ENCODE results near the gene GCSAM. TPM values are rescaled to one million over a fixed set of nuclear protein-coding genes. Genes with fewer than 3 reads are reported as not detected.
"Not testable (repeated sequence)": the region's sequence is repeated elsewhere in the genome, so short reads cannot be mapped to it uniquely, and the experiment has no call there.

GCSAM gene
- total and polyA plus RNA-seq, 4 experiments from 2014 or later = 36.8 to 42.1 (median 41.1) TPM

DNA sequence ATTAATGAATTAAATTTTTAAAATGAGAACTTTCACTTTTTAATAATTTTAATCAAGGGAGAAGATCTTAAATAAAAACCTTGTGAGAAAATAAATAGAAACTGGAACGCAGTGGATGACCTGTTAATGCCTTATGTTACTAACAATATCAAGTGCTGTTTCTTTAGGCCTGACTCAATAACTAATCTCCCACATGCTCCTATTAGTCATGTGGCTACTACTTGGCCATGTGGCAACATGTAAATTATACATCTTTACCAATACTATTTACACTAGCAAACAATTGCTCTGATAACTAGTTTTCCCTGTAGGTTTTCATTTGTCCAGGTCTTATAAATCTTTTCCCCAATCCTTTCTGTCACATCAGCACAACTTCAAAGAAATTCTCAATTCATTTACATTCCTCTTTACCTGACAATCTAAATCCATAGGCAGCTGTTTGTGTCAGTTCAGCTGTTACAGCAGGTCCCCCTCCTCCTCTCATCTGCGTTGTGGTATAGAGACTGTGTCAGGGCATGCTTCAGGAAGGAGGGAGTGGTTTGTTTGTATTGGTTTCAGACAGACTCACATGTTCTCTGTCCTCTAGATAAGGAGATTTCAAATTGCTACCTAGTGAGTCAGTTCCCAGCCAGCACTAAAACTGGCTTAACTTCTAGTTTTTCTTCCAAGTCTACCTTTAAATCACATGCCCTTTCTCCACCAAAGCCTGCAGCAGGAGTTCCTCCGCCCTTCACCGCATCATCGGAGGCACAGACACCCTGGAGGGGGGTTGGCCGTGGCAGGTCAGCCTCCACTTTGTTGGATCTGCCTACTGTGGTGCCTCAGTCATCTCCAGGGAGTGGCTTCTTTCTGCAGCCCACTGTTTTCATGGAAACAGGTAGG, 58.2 kb downstream of the GCSAM start:
- H3K36me3 ChIP-seq (ENCODE audit: insufficient read depth, low read length) = no peaks in the 10 kb centered on the region
- H3K4me1 ChIP-seq (ENCODE audit: insufficient read depth, low read length) = peaks cover 35% of the 10 kb centered on the region
- DNase-seq = peak; percentile 38 to 68 (median 61)
- CTCF ChIA-PET (ENCODE audit: partially characterized antibody) = no interaction called here
- no peaks in the 10 kb centered on the region for H3K27me3 ChIP-seq (ENCODE audit: insufficient read depth, low read length)
- no peaks in the 10 kb centered on the region for H3K27me3 Mint-ChIP-seq
- POLR2A ChIA-PET (ENCODE audit: partially characterized antibody) = interaction anchor here (0.9 to 1.0 kb wide), 2 partner anchors 13 to 528 kb away, joined by 3 read pairs; no protein-coding TSS in a partner anchor
- H3K36me3 Mint-ChIP-seq = peaks cover 0 to 8% of the 10 kb centered on the region in 2 donors
- peaks cover 2 to 7% (median 4%) of the 10 kb centered on the region in 8 donors for H3K9me3 Mint-ChIP-seq
- peaks cover 28 to 60% (median 40%) of the 10 kb centered on the region in 4 donors for H3K4me1 Mint-ChIP-seq
- intact Hi-C loops (cut with micrococcal nuclease) = loop anchor here (1.0 to 10.0 kb wide), 5 partner anchors 11 to 920 kb away; partner anchors contain the start of genes ABHD10, C3orf52 and GTPBP8
- peak overlapping the region; percentile 65 to 93 (median 83) for H3K27ac Mint-ChIP-seq
- no peaks in the 10 kb centered on the region for H3K9me3 ChIP-seq (ENCODE audit: control insufficient read depth in 1 of 2, low read length in 2 of 2)
- no peak overlapping the region for H3K4me3 ChIP-seq (ENCODE audit: low read length in 2 of 2)
- H3K4me3 Mint-ChIP-seq = peak overlapping the region; percentile 37 to 82 (median 72)
- H3K27ac ChIP-seq (ENCODE audit: low read depth, low read length) = peak overlapping the region; percentile 21

DNA sequence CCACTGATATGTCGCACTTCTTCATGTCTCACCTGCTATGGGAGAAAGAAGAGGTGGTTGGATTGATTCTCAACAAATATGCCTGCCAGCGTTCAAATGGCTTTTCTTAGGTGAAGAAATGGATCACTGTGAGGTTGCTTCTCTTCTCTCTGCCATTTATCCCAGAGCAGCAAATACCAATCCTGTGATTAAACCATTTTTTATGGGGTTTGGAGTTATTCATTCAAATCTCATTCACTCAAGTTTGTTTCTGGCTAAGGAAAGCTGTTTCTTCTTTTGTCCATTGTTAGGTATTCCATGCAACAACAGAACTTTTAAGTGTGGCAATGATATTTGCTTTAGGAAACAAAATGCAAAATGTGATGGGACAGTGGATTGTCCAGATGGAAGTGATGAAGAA, 59.0 kb downstream of the GCSAM start:
- peaks cover 35% of the 10 kb centered on the region for H3K4me1 ChIP-seq (ENCODE audit: insufficient read depth, low read length)
- no peaks in the 10 kb centered on the region for H3K27me3 ChIP-seq (ENCODE audit: insufficient read depth, low read length)
- intact Hi-C loops (cut with micrococcal nuclease) = loop anchor here (2.0 to 10.0 kb wide), 3 partner anchors 53 to 921 kb away; partner anchors contain the start of genes ABHD10 and GTPBP8
- ChIA-PET CTCF (ENCODE audit: partially characterized antibody) (no interaction called here), POLR2A (ENCODE audit: partially characterized antibody) (no interaction called here)
- H3K27ac Mint-ChIP-seq = peak overlapping the region in 5 of 7 donors; percentile 23 to 88 (median 42)
- H3K36me3 Mint-ChIP-seq = peaks cover 0 to 11% of the 10 kb centered on the region in 2 donors
- H3K27ac ChIP-seq (ENCODE audit: low read depth, low read length) = no peak overlapping the region
- no peak for DNase-seq
- H3K36me3 ChIP-seq (ENCODE audit: insufficient read depth, low read length) = no peaks in the 10 kb centered on the region
- H3K9me3 Mint-ChIP-seq = peaks cover 2 to 16% (median 7%) of the 10 kb centered on the region in 8 donors
- H3K27me3 Mint-ChIP-seq = no peaks in the 10 kb centered on the region
- H3K9me3 ChIP-seq (ENCODE audit: control insufficient read depth in 1 of 2, low read length in 2 of 2) = no peaks in the 10 kb centered on the region
- peak overlapping the region in 3 of 8 donors; percentile 22 to 38 (median 36) for H3K4me3 Mint-ChIP-seq
- H3K4me3 ChIP-seq (ENCODE audit: low read length in 2 of 2) = no peak overlapping the region
- H3K4me1 Mint-ChIP-seq = peaks cover 28 to 60% (median 40%) of the 10 kb centered on the region in 4 donors

DNA sequence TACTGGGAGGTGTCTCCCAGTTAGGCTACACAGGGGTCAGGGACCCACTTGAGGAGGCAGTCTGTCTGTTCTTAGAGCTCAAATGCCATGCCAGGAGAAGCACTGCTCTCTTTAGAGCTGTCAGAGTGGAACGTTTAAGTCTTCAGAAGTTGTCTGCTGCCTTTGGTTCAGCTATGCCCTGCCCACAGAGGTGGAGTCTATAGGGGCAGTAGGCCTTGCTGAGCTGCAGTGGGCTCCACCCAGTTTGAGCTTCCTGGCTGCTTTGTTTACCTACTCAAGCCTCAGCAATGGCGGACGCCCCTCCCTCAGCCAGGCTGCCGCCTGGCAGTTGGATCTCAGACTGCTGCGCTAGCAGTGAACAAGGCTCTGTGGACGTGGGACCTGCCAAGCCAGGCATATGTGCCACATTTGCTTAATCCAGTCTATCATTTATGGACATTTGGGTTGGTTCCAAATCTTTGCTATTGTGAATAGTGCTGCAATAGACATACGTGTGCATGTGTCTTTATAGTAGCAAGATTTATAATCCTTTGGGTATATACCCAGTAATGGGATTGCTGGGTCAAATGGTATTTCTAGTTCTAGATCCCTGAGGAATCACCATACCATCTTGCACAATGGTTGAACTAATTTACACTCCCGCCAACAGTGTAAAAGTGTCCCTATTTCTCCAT, 60.5 kb downstream of the GCSAM start:
- peak overlapping the region in 1 of 2 donors; percentile 37 for H3K4me3 ChIP-seq (ENCODE audit: low read length in 2 of 2)
- POLR2A ChIA-PET (ENCODE audit: partially characterized antibody) = interaction anchor here (0.6 to 1.7 kb wide), 12 partner anchors 12 to 489 kb away, joined by 3 to 6 read pairs (median 4); partner anchors contain the start of genes ABHD10, ATG3, GCSAM and SLC35A5
- Mint-ChIP-seq H3K4me3 (peak overlapping the region; percentile 80 to 93 (median 86)), H3K4me1 (peaks cover 28 to 60% (median 40%) of the 10 kb centered on the region in 4 donors), H3K9me3 (peaks cover 2 to 20% (median 12%) of the 10 kb centered on the region in 8 donors), H3K27ac (peak overlapping the region; percentile 89 to 97 (median 93)), H3K36me3 (peaks cover 0 to 12% of the 10 kb centered on the region in 2 donors)
- not testable (repeated sequence) for H3K27me3 Mint-ChIP-seq; H3K36me3 ChIP-seq (ENCODE audit: insufficient read depth, low read length); H3K27me3 ChIP-seq (ENCODE audit: insufficient read depth, low read length); H3K9me3 ChIP-seq (ENCODE audit: control insufficient read depth in 1 of 2, low read length in 2 of 2)
- intact Hi-C loops (cut with micrococcal nuclease) = loop anchor here (1.0 to 10.0 kb wide), 3 partner anchors 29 to 922 kb away; partner anchors contain the start of genes ABHD10 and GTPBP8
- H3K4me1 ChIP-seq (ENCODE audit: insufficient read depth, low read length) = peaks cover 35% of the 10 kb centered on the region
- peak overlapping the region; percentile 45 for H3K27ac ChIP-seq (ENCODE audit: low read depth, low read length)
- CTCF ChIA-PET (ENCODE audit: partially characterized antibody) = interaction anchor here (1.0 to 1.9 kb wide), 10 partner anchors 12 to 212 kb away, joined by 3 to 5 read pairs (median 3); partner anchors contain the start of gene ABHD10
- peak; percentile 73 to 90 (median 82) for DNase-seq

Small RNA genes within 50 kb of the gene (microRNA-seq; reads per million reads assigned to microRNA genes)
- not detected for gene MIR567 (ENCODE audit: borderline microRNAs expressed, borderline number of aligned reads, borderline replicate concordance)

Other genes starting within 250 kb of the GCSAM start
- gene ABHD10, start 154.2 kb downstream of the GCSAM start, total RNA-seq = 10 to 100 TPM; 39.7 to 40.1 TPM
- 10 to 100 TPM; 34.8 to 37.7 TPM for gene ABHD10, start 154.2 kb downstream of the GCSAM start, polyA plus RNA-seq
- not detected for gene TAGLN3, start 134.3 kb downstream of the GCSAM start, total RNA-seq
- gene TAGLN3, start 134.3 kb downstream of the GCSAM start, polyA plus RNA-seq = not detected
- gene TMPRSS7, start 98.5 kb downstream of the GCSAM start, total RNA-seq = under 1 TPM in 1 of 2 experiments, not detected in 1; 0.15 TPM
- under 1 TPM; 0.26 TPM for gene TMPRSS7, start 98.5 kb downstream of the GCSAM start, polyA plus RNA-seq
- gene C3orf52, start 46.9 kb downstream of the GCSAM start, total RNA-seq = 1 to 10 TPM; 2.0 to 2.3 TPM
- gene C3orf52, start 46.9 kb downstream of the GCSAM start, polyA plus RNA-seq = 1 to 10 TPM in 1 of 2 donors, under 1 TPM in 1; 0.47 to 2.1 TPM
- not detected for gene SLC9C1, start 161.0 kb upstream of the GCSAM start, total RNA-seq
- not detected for gene SLC9C1, start 161.0 kb upstream of the GCSAM start, polyA plus RNA-seq
- gene CD200, start 199.9 kb upstream of the GCSAM start, total RNA-seq = 1 to 10 TPM in 1 of 2 experiments, under 1 TPM in 1; 0.93 to 1.8 TPM
- gene CD200, start 199.9 kb upstream of the GCSAM start, polyA plus RNA-seq = 1 to 10 TPM in 1 of 2 donors, under 1 TPM in 1; 1.00 to 1.2 TPM